ENCODE measurements around the gene MVD. TPM values are rescaled to one million over a fixed set of nuclear protein-coding genes. Genes with fewer than 3 reads are reported as not detected.

The MVD gene
- total and polyA plus RNA-seq, 10 of the 15 experiments (the other 5 are each of a cell fraction or from before 2014, with no cell fraction given): 5.0 to 147 (median 65.0) TPM

DNA sequence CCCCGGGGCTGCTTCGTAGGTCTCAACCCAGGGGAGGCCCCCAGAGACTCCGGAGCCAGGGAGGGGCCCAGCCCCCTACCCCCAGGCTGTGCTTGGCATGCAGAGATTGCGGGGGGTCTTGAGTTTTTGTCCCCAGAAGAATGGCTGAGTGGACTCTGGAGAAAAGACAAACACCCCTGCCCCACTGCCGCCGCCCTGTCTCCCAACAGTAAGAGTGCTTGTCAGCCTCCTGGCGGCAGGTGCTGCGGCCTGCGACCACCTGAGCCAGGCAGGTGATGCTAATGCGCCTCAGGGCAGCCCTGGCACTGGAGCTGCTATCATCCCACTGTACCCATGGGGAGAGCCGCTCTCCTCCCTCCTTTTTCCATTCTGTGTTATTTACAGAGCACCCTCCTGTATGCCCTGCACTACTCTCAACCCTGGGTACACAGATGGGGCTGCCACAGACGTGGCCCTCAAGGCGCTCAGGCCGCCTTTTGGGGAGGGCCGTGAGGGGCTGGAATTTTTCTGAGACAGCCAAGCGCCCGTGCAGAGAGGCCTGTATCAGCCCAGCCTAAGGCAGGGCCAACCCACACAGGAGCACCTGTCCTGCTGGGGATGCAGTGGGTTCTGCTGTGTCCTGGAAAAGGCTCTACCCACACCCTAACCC, 27.1 kb downstream of the MVD start (continued):
- TF ChIP-seq TARDBP (IDR thresholded peaks at IDR 0.05; ENCODE audit: borderline replicate concordance): no peak

DNA sequence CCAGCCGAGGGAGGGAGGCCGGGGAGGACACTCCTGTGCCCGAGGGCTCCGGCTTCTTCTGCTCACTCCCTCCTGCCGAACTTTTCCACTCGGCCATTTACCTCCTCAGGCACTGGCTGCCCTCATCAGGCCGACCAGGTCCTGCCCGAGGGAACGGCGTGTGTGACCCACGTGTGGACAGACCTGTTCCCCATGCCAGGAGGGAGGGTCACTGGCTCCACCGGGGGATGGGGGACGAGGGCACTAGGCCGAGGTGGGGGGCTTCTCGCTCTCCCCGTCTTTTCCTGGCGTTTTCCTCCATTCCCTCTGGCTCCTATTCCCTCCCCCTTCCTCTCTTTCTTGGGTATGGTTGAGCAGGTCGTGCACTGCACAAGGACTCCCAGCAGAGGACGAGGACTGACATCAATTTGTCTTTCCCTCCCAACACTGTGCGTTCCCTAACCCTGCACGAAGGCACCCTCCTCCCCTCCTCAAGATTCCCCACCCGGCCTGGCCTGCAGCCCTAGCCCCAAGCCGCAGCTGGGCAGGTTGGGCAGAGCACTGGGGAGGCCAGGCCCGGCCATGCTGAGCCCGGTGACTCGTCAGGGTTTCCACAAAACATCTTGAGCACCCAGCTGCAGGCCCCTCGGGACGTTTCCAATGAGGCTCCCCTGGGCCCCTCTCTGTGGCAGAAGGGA, 27.8 kb downstream of the MVD start:
- Histone ChIP-seq H3K9ac (ENCODE audit: control insufficient read depth, insufficient read depth, low read length) (no peak overlapping the region; the same call in 1 of the 2 replicates), H3K4me1 (ENCODE audit: control insufficient read depth, insufficient read depth, low read length) (peaks cover 31% of the 10 kb centered on the region), H3K79me2 (ENCODE audit: control insufficient read depth, insufficient read depth, low read length) (no peaks in the 10 kb centered on the region), H2AFZ (ENCODE audit: control insufficient read depth, low read depth, low read length) (peak overlapping the region; percentile 80; the same call in 1 of the 2 replicates), H3K27me3 (replicated peaks in 1 of 2; ENCODE audit: control insufficient read depth in 2 of 2, insufficient read depth in 2 of 2, low read length in 1 of 2) (peaks cover 10 to 16% of the 10 kb centered on the region in 2 experiments), H4K20me1 (ENCODE audit: control insufficient read depth, insufficient read depth) (no peaks in the 10 kb centered on the region; the same call in 1 of the 2 replicates), H3K4me2 (ENCODE audit: control insufficient read depth, insufficient read depth) (peak overlapping the region; percentile 99), H3K36me3 (ENCODE audit: control insufficient read depth in 2 of 2, insufficient read depth in 2 of 2, low read length in 1 of 2) (peaks cover 0 to 14% of the 10 kb centered on the region in 2 experiments; a peak in 2 of 4 replicates), H3K27ac (ENCODE audit: control insufficient read depth, insufficient read depth) (no peak overlapping the region), H3K4me3 (peak overlapping the region; percentile 95), H3K9me3 (replicated peaks; ENCODE audit: control insufficient read depth, insufficient read depth, low read length) (no peaks in the 10 kb centered on the region; the same call in 2 of the 3 replicates)
- 16% methylated on average over 28 of the region's 28 CpGs for WGBS (ENCODE audit: insufficient coverage, insufficient replicate concordance, low lambda C conversion rate, missing lambda C conversion rate)
- FAIRE-seq (no peak), ATAC-seq (no peak), DNase-seq (ENCODE audit: low read depth, low spot score) (no peak)
- SMC1A ChIA-PET (ENCODE audit: uncharacterized antibody, unreplicated experiment): interaction anchor here (1.1 kb wide), 1 partner anchor 44 kb away, joined by 3 read pairs; no protein-coding TSS in a partner anchor
- no peak for TF ChIP-seq POLR2AphosphoS2 (IDR thresholded peaks at IDR 0.05; ENCODE audit: low read depth, low read length)
- TF ChIP-seq HDAC2 (IDR thresholded peaks at IDR 0.05): no peak
- TF ChIP-seq POU2F2 (IDR thresholded peaks at IDR 0.05; ENCODE audit: borderline replicate concordance, low read depth, low read length): no peak
- TF ChIP-seq, protein P1, sequence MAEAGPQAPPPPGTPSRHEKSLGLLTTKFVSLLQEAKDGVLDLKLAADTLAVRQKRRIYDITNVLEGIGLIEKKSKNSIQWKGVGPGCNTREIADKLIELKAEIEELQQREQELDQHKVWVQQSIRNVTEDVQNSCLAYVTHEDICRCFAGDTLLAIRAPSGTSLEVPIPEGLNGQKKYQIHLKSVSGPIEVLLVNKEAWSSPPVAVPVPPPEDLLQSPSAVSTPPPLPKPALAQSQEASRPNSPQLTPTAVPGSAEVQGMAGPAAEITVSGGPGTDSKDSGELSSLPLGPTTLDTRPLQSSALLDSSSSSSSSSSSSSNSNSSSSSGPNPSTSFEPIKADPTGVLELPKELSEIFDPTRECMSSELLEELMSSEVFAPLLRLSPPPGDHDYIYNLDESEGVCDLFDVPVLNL (IDR thresholded peaks at IDR 0.05; ENCODE audit: low read depth, low read length): no peak
- TF ChIP-seq, protein P2, sequence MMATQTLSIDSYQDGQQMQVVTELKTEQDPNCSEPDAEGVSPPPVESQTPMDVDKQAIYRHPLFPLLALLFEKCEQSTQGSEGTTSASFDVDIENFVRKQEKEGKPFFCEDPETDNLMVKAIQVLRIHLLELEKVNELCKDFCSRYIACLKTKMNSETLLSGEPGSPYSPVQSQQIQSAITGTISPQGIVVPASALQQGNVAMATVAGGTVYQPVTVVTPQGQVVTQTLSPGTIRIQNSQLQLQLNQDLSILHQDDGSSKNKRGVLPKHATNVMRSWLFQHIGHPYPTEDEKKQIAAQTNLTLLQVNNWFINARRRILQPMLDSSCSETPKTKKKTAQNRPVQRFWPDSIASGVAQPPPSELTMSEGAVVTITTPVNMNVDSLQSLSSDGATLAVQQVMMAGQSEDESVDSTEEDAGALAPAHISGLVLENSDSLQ (IDR thresholded peaks at IDR 0.05): no peak
- 0 out of 2 replicates have a peak, but pooled peaks have one; percentile 16 for TF ChIP-seq IKZF1 (conservative IDR thresholded peaks at IDR 0.05)
- no peak for TF ChIP-seq NFXL1 (IDR thresholded peaks at IDR 0.05; ENCODE audit: borderline replicate concordance)
- peak; percentile 46; the same call in 1 of the 2 replicates for TF ChIP-seq SMARCA5 (IDR thresholded peaks at IDR 0.05)
- no peak for TF ChIP-seq ETV6 (conservative IDR thresholded peaks at IDR 0.05 in 1 of 2, IDR thresholded peaks at IDR 0.05 in 1 of 2; ENCODE audit: borderline replicate concordance in 1 of 2, low read depth in 1 of 2)
- TF ChIP-seq NBN (IDR thresholded peaks at IDR 0.05): no peak
- POLR2A ChIA-PET: no interaction called here
- CTCF ChIA-PET: no interaction called here
- RAD21 ChIA-PET (ENCODE audit: unreplicated experiment): interaction anchor here (1.2 kb wide), 1 partner anchor 45 kb away, joined by 4 read pairs; no protein-coding TSS in a partner anchor
- BruUV-seq (replicated peaks): no TSS peak
- in situ Hi-C loops (cut with MboI) (no loop called here), intact Hi-C loops (cut with micrococcal nuclease; ENCODE audit: unreplicated experiment) (no loop called here)

Data from GM12878 (cell line).